GM11168 (cell line): ENCODE data around the gene CMIP.

ENCODE experiments used
- in situ Hi-C: fragments of 300-500 bp; cut with MboI; formaldehyde crosslinking; loops from one replicate; pipeline ENCODE4 v1.12.0; 2022; ENCODE audit warnings: low sequenced_read_pairs; ENCODE audit not compliant: unreplicated experiment

CMIP gene

DNA sequence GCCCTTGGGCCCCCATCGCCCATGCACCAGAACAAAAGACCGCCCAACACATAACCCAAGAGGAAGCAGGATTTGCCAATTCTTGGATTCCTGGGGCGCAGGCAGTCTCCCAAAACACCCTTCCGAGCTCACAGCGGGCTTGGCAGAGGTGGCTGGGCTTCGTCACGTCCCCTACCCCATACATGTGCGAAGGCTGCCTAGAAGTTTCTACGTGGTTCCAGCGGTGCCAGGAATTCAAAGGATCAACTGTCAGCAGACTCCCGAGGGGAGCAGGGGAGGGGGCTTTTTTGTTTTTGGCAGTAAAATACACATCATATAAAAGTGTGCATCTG is 253.7 kb downstream of the CMIP start:
- in situ Hi-C loops, result no loop called here

DNA sequence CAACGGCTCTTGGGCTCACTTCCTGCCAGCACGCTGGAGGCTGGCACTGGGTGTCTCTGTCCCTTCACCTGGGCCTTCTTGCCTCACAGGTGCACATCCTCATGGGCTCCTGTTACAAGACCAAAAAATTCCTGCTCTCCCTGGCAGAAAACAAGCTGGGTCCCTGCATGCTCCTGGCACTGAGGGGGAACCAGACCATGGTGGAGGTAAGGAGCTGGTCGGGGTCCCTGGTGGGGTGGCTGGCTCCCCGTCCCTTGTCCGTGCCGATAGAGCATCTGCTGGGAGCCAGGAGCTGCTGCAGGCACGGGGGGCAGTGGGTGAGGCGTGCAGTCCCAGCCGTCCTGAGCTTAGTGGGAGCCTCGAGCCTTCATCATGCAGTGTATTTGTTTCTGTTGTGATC is 255.0 kb downstream of the CMIP start:
- in situ Hi-C loops, result no loop called here

DNA sequence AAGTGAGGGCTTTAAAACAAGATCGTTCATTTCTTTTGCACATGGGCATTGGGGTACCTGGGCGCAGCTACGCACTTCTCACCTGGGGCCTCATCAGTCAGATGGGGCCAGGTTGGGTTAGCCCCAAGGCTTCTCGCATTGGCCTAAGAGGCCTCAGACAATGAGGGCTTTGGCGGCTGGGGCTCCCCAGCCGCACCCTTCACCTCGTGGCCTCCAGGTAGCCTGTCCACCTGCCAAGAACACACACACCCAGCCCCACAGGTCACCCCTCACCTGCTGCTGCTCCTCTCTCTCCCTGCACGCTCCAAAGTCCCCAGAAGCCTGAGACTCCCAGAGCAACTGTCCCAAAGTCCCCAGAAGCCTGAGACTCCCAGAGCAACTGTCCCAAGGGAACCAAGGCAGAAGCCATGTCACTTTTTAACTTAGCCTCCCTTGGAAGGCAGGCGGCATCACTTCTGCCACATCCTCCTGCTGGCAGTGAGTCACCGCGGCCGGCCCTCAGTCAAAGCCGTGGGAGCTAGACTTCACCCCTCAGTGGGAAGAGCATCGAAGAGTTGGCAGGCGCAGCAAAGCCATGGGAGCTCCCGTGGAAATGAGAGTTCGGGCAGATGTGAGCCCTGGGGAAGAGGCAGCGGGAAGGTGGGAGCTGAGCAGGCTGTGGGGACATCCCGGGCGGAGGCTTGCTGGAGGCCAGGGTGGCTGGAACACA is 255.6 kb downstream of the CMIP start:
- in situ Hi-C loops, result no loop called here

DNA sequence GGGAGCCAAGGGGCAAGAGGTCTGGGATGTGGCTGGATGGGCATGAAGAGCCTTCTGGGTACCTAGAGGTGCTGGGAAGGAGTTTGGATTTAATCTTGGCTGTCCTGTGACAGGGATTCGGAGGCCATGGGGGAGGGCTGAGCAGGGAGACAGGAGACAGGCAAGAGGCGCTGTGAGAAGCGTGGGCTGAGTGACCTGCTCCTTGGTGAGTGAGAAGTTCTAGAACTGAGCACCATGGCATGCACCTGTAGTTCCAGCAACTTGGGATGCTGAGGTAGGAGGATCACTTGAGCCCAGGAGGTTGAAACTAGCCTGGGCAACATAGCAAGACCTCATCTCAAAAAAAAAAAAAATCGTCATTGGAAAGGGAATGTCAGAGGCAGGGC is 256.2 kb downstream of the CMIP start:
- in situ Hi-C loops, result no loop called here

DNA sequence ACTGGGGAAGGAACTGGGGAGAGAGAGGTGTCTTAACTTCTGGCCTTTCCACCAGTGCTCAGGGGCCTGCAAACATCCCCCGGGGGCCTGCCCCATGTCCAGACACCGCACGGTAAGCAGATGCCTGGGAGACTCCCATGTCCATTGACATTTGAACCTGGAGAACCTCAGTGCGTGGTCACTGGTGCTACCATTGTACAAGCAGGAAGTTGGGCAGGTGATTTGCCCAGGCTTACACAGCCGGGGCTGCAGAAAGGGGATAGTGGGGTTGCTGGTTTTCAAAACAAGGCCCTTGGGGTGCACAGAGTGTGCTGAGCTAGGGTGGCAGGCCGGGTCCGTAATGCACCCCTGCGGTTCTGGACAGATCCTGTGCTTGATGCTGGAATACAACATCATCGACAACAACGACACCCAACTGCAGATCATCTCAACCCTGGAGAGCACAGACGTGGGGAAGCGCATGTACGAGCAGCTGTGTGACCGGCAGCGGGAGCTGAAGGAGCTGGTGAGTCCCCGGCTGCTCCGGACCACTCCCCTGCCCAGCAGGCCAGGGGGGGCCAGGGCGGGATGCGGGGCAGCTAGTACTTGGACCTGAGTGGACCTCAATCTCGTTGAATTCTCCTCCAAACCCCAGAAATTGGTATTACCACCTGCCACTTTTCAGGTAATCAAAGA is 256.8 kb downstream of the CMIP start:
- in situ Hi-C loops, result no loop called here

DNA sequence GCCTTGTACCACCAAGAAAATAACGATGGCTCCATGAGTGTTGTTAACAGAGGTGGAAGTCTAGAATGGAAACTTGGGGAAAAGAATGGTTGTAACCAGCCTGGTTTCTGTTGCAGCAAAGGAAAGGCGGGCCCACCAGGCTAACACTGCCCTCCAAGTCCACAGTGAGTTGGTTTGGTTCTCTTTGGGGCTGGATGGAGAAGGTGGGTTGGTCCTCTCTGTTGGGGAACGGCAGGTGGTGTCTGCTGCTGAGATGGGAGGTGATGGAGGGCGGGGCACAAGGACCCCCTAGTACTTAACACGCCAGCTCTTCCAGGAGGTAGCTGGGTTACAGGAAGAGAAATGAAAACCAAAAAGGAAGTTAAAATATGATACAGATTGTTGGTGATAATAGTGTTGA is 257.9 kb downstream of the CMIP start:
- in situ Hi-C loops, result no loop called here

DNA sequence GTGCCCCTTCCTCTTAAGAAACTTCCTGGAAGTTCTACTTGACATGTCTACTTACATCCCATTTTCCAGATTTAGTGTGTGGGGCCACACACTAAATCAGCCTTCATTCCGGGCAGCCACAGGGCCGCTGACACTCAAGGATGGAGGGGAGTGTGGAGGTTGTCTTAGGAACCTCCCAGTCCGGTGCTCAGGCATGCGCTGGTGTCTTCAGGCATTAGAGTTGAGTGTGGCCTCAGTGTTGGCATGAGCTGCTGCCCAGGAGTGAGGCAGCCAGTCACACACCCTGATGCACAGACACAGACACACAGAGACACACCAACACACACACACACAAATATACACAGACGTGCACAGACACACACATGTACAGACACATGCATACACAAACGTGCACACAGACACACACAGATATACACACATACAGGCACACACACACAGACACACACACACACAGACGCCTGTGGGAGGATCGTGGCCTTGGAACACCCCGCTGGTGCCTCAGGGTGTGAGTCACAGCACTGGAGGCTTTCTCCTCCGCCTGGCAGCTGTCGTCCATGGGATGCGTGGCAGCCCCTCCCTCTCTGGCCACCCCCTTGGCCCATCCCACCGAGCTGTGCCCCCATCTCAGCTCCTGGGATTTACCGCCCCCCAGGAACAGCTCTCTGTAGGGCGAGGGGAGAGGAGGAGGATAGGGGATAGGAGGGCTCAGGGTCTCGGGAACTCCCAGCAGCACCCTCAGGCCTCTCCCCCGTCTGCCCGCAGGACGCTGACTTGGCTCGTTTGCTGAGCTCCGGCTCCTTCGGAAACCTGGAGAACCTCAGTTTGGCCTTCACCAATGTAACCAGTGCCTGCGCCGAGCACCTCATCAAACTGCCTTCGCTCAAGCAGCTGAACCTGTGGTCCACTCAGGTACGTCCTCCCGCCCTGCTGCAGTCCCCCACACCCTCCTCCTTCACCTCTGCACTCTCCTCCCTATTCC is 258.9 kb downstream of the CMIP start:
- in situ Hi-C loops, result no loop called here

DNA sequence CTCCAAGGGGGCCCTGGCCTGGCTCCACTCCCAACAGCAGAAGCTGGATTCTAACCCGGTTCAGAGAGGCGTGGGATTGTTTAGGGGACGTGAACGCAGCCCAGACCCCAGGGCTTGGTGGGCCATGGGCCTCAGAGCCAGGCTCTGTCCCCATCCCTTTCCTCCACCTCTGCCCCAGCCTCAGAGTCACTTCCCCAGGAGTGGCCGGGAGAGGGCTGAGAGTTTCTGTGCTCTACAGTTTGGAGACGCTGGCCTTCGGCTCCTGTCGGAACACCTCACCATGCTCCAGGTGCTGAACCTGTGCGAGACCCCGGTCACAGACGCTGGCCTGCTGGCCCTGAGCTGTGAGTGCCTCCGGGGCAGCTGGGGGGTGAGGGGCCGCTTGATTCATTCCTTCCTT is 260.7 kb downstream of the CMIP start:
- in situ Hi-C loops, result no loop called here

DNA sequence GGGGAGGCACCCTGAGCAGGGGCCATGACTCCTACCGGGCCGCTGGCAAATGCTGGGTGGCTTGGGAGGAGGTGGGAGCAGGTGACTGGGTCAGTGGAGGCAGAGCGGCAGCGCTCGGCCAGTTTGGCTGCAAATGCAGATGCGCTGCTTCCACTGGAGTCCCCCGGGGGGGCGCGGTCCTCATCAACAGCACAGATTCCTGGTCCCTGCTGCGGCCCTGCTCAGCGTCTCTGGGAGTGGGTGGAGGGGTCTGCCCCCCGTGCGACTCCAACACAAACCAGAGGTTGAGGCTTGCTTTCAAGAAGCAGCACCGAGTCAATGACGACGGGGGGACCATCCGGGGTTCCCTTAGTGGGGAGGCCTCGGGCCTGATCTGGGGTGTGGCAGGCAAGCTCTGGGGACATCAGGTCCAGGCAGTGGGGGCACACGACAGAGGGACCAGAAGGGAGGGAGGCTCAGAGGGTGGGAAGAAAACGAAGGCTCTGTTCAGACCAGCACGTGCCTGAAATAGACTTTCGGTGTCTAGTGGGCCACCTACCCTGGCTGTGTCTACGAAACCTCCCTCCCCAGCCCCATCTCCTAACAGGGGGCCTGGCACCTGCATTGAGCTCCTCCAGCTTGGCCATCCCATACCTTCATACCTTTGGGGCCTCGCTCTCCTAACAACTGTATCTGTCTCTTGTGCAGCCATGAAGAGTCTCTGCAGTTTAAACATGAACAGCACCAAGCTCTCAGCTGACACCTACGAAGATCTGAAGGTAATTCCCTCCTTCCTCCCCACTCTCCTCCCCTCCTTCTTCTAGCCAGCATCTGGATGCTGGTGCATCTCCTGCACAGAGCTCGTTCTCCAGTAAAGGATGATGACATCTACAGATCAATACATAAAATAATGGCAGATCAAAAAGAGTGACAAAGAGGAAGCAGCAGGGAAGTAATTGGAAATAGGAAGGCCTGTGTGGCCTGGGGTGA is 262.0 kb downstream of the CMIP start:
- in situ Hi-C loops, result no loop called here

DNA sequence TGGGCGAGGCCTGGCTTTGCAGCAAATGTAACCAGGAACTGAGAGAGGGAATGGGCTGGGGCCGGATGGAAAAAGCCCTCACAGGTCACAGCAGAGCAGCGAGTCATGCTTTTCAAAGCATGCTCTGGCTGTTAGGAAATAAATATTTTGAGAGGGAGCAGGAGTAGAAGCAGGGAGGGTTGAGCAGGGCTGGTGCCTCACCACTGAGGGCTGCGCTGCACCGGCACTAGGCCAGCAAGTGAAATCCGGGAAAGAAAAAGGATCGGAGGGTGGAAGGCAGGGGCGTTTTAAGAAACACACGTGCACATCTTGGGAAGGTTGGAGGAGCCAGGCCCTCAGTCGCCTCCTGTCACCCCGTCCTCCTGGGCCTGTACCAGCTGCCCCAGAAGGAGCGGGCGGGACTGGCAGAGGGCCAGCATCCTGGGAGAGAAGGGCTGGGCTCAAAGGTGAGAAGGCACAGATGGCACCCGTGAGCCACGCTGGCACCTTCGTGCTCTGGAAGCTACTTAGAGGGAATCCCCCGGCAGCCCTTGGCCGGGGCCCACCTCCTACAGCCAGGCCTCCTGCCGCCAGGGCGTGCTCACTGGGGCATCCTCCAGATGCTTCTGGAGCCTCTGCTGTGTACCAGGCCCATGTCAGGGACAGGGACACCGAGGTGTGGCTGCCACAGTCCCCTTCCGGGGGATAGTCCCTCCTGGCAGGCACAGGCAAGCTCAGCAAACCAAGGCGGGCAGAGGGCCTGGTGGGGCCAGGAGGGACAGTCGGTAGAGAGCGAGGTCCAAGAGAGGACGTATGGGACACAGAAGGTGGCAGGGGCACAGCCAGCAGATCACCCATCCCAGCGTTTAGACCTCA is 263.0 kb downstream of the CMIP start:
- in situ Hi-C loops, result no loop called here

DNA sequence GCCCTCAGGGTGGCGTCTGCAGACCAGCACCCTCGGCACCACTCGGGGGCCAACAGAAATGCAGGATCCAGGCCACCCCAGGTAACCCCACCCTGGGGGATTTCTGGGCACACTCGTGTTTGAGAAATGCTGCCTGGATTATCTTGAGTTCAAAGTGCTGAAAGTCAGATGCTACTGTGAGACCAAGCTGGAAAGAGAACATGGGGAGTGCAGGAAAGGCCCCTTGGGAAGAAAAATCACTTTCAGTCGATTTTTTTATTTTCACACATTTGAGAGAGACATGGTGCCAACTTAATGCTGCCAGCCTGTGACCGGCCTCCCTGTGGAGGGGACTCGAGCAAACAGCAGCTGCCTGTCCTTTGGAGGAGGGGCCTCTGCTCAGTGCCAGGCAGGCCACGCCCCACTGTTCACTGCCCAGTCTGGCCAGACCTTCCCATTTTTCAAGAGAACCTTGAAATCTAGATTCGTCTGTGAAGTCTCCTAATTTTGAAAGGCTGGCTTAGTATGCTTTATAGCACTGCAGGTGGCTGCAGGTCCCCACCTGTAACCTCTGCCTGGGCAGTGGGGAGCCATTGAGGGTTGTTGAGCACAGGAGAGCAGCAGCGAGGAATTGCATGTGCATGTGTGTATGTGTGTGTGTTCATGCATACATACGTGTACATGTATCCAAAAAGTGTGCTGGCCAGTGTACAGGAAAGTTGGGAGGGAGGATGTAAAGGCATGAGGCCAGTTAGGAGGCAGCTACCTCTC is 263.8 kb downstream of the CMIP start:
- in situ Hi-C loops, result no loop called here

DNA sequence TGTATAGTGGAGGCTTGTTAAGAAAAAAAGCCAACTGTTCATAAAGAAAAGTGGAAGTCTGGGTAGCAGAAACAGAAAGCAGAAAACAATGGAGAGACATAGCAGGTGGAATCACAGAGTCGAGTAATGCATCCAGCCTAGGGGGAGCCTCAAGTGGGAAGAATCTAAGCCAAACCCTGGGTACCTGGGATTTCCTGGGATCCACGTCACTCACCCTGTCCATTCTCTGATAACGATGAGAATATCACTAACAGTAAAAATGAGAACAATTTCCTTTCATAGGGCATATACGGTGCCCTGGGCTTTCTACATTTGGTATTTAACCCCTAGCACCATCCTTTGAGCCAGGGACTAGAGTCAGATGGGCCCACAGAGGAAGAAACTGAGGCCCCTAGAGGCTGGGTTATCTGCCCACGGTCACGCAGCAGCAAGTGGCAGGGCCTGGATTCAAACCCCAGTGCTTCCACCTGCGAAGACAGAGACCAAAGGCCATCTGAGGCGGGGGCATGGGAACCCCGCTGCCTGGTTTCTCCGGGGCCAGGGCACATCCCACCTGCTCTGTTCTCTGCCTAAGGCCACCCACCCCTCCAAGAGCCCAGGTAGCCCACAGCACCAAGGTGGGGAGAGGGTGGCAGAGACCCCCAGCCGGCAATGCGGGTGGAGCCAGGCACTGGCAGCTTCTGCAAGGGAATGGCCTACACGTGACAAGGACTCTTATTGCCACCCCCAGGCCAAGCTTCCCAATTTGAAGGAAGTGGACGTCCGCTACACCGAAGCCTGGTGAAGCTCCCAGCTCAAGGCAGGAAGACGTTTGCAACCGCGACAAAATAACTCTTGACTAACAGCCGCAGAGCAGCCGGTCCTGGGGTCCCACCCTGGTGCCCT is 264.6 kb downstream of the CMIP start:
- in situ Hi-C loops, result no loop called here

DNA sequence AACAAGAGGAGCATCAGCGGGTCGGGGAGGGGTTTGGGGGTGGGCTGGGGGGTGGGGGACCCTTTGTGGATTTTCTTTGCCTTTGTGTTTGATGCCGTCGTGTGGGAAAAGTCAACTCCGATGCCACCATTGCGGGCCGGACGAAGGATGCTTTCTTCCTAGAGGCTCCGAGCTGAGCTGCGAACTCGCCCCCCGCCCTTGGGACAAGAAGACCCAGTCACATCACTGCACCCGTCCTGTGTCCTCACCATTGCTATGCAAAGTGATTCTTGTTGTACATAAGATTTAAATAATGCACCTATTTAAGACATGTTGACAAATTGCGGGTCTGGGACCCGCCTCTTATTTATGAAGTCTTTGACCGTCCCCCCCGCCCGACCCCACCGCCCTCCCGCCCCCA is 265.4 kb downstream of the CMIP start:
- in situ Hi-C loops, result no loop called here

DNA sequence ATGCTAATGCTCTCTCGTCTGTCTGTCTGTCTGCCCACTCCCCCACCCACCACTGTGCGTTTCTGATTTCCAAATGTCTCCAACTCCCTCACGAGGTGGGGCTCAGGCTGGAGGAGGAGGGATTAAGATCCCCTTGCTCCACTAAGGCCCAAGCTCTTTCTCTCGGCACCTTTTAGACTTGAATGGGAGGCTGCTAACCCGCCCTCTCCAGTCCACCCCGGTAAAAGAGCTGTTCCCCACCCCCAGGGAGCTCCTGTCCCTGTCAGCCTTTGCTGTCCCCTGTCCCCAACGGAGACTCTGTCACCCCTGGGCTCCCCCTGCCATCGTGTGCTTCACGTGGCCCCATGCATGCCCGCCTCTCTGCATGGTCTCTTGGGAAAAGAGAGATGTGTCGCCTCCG is 266.0 kb downstream of the CMIP start:
- in situ Hi-C loops, result no loop called here

DNA sequence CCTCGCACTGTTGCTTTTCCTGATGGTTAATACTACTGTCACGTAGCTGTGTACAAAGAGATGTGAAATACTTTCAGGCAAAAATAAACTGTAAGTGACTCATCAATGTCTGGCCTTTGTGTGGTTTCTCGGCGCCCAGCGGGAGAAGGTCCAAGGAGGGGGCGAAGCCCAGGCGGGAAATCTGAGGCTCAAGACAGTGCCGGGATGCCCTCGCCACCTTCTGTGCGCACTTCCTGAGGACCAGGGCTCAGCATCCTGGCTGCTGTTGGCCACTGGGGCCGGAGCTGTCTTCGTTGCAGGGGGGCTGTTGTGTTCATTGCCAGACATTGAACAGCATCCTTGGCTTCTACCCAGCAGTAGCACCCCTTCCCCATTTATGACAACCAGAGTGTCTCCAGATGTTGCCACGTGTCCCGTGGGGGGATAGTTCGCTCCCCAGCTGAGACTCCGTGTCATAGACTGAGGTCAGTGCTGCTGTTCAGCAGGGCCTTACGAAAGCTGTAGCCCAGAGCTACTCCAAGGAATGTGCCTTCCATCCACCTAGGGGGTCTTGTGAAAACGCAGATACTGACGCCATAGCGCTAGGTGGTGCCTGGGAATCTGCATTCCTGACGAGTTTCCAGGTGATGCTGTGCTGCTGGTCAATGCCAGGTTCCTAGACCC is 267.2 kb downstream of the CMIP start:
- in situ Hi-C loops, result no loop called here

DNA sequence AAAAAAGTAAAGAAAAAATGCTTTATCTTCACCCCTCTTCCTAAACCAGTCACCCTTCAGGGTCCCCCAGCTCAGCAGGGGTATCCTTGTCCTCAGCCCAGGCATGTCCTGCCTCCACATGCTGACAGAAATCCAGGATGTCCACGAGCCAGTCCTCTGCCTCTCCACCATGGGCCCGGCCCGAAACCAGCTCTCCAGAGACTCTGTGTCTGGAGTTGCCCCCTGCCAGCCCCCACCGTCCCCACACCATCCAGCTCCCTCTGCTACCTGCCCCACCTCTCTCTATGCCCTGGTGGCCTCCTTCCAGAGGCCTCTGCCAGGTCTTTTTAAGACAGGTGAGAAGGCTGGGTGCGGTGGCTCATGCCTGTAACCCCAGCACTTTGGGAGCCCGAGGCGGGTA is 268.1 kb downstream of the CMIP start:
- in situ Hi-C loops, result no loop called here

DNA sequence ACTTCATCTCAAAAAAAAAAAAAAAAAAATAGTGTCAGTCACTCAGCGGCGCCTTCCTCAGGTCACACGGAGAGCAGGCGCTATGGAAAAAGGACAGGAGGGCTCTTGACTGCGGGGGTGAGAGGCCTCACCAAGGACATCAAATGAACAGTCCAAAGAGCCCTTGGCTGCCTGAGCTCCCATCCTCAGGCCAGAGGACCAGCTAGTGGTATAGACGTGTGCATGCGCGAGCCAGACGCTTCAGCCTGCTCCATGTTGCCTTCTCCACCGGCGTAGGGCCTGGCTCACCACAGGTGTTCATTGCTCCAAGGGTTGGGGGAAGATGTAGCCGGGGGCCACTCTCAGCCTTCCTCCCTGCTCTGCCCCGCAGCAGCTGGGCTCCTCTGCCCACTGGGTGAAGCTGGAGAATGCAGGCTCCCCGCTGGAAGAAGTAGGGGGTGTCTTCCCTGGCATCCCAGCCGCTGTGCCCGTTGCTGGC is 268.7 kb downstream of the CMIP start:
- in situ Hi-C loops, result no loop called here
